PC-9 (cell line): ENCODE results near the gene OR2S2.

ENCODE experiments used
- CTCF ChIP-seq: fragments of 200-600 bp; sonication (generic); conservative IDR thresholded peaks from 2 replicates; pipeline ENCODE4 v1.6.1; 2017; ENCODE audit warnings: mixed run types, antibody characterized with exemption, mild to moderate bottlenecking, moderate library complexity
- EZH2 ChIP-seq: fragments of 200-600 bp; sonication (generic); IDR thresholded peaks from 2 replicates; pipeline ENCODE4 v1.8.0; 2017; ENCODE audit warnings: antibody characterized with exemption, low read depth

GRCh38 chr9:35965011-35965410, 7.1 kb upstream of the OR2S2 start:
- no peak for TF ChIP-seq CTCF
- TF ChIP-seq EZH2, result no peak
